Endothelial cell (in vitro differentiated cells): ENCODE measurements around the gene LHFPL4. TPM values are rescaled to one million over a fixed set of nuclear protein-coding genes. Genes with fewer than 3 reads are reported as not detected.
"Not testable (repeated sequence)": the region's sequence is repeated elsewhere in the genome, so short reads cannot be mapped to it uniquely, and the experiment has no call there.

Experiments used
- DNase-seq: peaks from one replicate; pipeline ENCODE4 v3.0.0; 2021; ENCODE audit warnings: low spot score
- H3K27ac Mint-ChIP-seq: one replicate; pipeline ENCODE4 v1.8.0; 2021; ENCODE audit warnings: mixed read lengths, inconsistent platforms; ENCODE audit not compliant: unreplicated experiment
- H3K27me3 Mint-ChIP-seq: one replicate; pipeline ENCODE4 v1.8.0; 2021; ENCODE audit warnings: mild to moderate bottlenecking, moderate library complexity, mixed read lengths, inconsistent platforms; ENCODE audit not compliant: unreplicated experiment
- H3K36me3 Mint-ChIP-seq: one replicate; pipeline ENCODE4 v1.8.0; 2021; ENCODE audit warnings: mild to moderate bottlenecking, low read depth, mixed read lengths, inconsistent platforms; ENCODE audit not compliant: unreplicated experiment
- H3K4me1 Mint-ChIP-seq: one replicate; pipeline ENCODE4 v1.8.0; 2021; ENCODE audit warnings: mild to moderate bottlenecking, mixed read lengths, inconsistent platforms; ENCODE audit not compliant: unreplicated experiment
- H3K4me3 Mint-ChIP-seq: one replicate; pipeline ENCODE4 v1.8.0; 2021; ENCODE audit warnings: mild to moderate bottlenecking, mixed read lengths, inconsistent platforms; ENCODE audit not compliant: unreplicated experiment
- H3K9me3 Mint-ChIP-seq: one replicate; pipeline ENCODE4 v1.8.0; 2021; ENCODE audit warnings: mixed read lengths, inconsistent platforms; ENCODE audit not compliant: unreplicated experiment
- CTCF ChIP-seq: fragments of 200-600 bp; sonication (generic); IDR thresholded peaks from one replicate; pipeline ENCODE4 v1.5.0; 2021; ENCODE audit warnings: antibody characterized with exemption; ENCODE audit not compliant: unreplicated experiment
- total RNA-seq: library from RNA; stranded (reverse); fragmentation: NEBNext Ultra II Directional; extraction: Animal tissue kit (Norgen Biotek cat#: 25700); gene quantifications from one replicate; pipeline ENCODE4 v1.2.1, GENCODE V29; 2021; ENCODE audit not compliant: unreplicated experiment

Gene LHFPL4
- total RNA-seq, 1 donor from 2014 or later = 0.08 TPM

GRCh38 chr3:9595877-9596276 lies 42.3 kb upstream of the LHFPL4 start:
- Mint-ChIP-seq H3K4me3 (no peak overlapping the region), H3K36me3 (no peaks in the 10 kb centered on the region), H3K9me3 (no peaks in the 10 kb centered on the region), H3K27ac (no peak overlapping the region), H3K27me3 (no peaks in the 10 kb centered on the region), H3K4me1 (no peaks in the 10 kb centered on the region)
- no peak for TF ChIP-seq CTCF
- no peak for DNase-seq

- not testable (repeated sequence) for H3K4me3 Mint-ChIP-seq, H3K36me3 Mint-ChIP-seq, H3K27ac Mint-ChIP-seq, DNase-seq, H3K4me1 Mint-ChIP-seq, H3K9me3 Mint-ChIP-seq, H3K27me3 Mint-ChIP-seq
Observed at GRCh38 chr3:9591781-9592180, 38.2 kb upstream of the LHFPL4 start.

GRCh38 chr3:9590282-9590791 lies 36.7 kb upstream of the LHFPL4 start:
- H3K4me1 Mint-ChIP-seq = no peaks in the 10 kb centered on the region
- H3K27ac Mint-ChIP-seq = no peak overlapping the region
- DNase-seq = no peak
- TF ChIP-seq CTCF = no peak
- H3K9me3 Mint-ChIP-seq = no peaks in the 10 kb centered on the region
- no peak overlapping the region for H3K4me3 Mint-ChIP-seq
- H3K27me3 Mint-ChIP-seq = no peaks in the 10 kb centered on the region
- no peaks in the 10 kb centered on the region for H3K36me3 Mint-ChIP-seq

- peaks cover 8% of the 10 kb centered on the region for H3K36me3 Mint-ChIP-seq
- H3K27me3 Mint-ChIP-seq = peaks cover 5% of the 10 kb centered on the region
- no peak overlapping the region for H3K4me3 Mint-ChIP-seq
- no peak for TF ChIP-seq CTCF
- no peak for DNase-seq
- H3K4me1 Mint-ChIP-seq = peaks cover 12% of the 10 kb centered on the region
- no peaks in the 10 kb centered on the region for H3K9me3 Mint-ChIP-seq
- H3K27ac Mint-ChIP-seq = no peak overlapping the region
Observed at GRCh38 chr3:9583792-9584191, 30.2 kb upstream of the LHFPL4 start.

GRCh38 chr3:9583371-9583770 lies 29.7 kb upstream of the LHFPL4 start:
- Mint-ChIP-seq H3K27me3 (peaks cover 5% of the 10 kb centered on the region), H3K4me1 (peaks cover 12% of the 10 kb centered on the region), H3K9me3 (no peaks in the 10 kb centered on the region), H3K27ac (no peak overlapping the region), H3K36me3 (peaks cover 8% of the 10 kb centered on the region), H3K4me3 (no peak overlapping the region)
- TF ChIP-seq CTCF = no peak
- DNase-seq = no peak
